ENCODE measurements around the gene AMMECR1. TPM values are rescaled to one million over a fixed set of nuclear protein-coding genes. Genes with fewer than 3 reads are reported as not detected.

AMMECR1 gene
- total RNA-seq, 4 donors from 2014 or later: 7.1 to 15.3 (median 11.0) TPM

DNA sequence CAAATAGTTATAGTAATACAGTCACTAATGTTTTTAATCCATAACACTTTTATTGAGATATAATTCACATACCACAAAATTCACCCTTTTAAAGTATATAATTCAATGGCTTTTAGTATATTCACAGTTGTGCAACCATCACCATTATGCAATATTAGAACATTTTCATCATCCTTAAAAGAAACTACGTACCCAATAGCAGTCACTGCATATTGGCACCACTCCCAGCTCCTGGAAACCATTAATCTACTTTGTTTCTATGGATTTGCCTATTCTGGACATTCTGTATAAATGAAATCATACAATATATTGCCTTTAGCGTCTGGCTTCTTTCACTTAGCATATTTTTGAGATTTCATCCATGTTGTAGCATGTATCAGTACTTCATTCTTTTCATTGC, 99.3 kb downstream of the AMMECR1 start:
- no peak for DNase-seq (ENCODE audit: low spot score in 2 of 2)

DNA sequence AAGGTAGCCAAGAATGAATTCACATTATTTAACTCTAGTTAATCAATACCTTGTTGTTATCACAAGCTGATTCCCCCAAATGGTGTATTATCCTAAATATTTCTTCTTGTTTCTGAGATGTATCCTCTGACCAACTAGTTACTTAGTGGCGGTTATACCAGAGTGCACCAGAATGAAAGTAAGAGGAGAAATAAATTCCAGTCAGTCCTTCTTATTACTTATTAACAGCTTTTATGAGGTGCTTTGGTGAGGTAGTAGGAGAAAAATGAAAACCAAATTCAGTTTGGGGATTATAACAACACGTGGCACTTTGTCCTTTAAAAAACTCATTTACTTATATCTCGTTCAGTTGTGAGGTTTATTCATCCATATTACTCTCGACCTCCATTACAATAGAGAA, 101.9 kb downstream of the AMMECR1 start:
- WGBS, 2 donors: 71 to 98% methylated on average over 4 of the region's 4 CpGs
- TF ChIP-seq POLR2A (IDR thresholded peaks at IDR 0.05): no peak
- TF ChIP-seq, protein P1, sequence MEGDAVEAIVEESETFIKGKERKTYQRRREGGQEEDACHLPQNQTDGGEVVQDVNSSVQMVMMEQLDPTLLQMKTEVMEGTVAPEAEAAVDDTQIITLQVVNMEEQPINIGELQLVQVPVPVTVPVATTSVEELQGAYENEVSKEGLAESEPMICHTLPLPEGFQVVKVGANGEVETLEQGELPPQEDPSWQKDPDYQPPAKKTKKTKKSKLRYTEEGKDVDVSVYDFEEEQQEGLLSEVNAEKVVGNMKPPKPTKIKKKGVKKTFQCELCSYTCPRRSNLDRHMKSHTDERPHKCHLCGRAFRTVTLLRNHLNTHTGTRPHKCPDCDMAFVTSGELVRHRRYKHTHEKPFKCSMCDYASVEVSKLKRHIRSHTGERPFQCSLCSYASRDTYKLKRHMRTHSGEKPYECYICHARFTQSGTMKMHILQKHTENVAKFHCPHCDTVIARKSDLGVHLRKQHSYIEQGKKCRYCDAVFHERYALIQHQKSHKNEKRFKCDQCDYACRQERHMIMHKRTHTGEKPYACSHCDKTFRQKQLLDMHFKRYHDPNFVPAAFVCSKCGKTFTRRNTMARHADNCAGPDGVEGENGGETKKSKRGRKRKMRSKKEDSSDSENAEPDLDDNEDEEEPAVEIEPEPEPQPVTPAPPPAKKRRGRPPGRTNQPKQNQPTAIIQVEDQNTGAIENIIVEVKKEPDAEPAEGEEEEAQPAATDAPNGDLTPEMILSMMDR (IDR thresholded peaks at IDR 0.05): no peak
- no peak overlapping the region for H3K4me3 ChIP-seq (ENCODE audit: low read depth, poor library complexity, severe bottlenecking)
- intact Hi-C loops (cut with DNase I; ENCODE audit: low total_unique reads): no loop called here
- no peak for DNase-seq (ENCODE audit: low spot score in 2 of 2)

More for the DNA sequence above, 99.3 kb downstream of the AMMECR1 start:
- intact Hi-C loops (cut with DNase I; ENCODE audit: low total_unique reads): no loop called here
- TF ChIP-seq, protein P1 (IDR thresholded peaks at IDR 0.05): no peak
- no peak for TF ChIP-seq POLR2A (IDR thresholded peaks at IDR 0.05)
- no peak overlapping the region for H3K4me3 ChIP-seq (ENCODE audit: low read depth, poor library complexity, severe bottlenecking)
- 64 to 71% methylated on average over 2 of the region's 2 CpGs for WGBS, 2 donors

- intact Hi-C loops (cut with DNase I; ENCODE audit: low total_unique reads): no loop called here
- TF ChIP-seq POLR2A (IDR thresholded peaks at IDR 0.05): no peak
- TF ChIP-seq, protein P1 (IDR thresholded peaks at IDR 0.05): no peak
- no peak overlapping the region for H3K4me3 ChIP-seq (ENCODE audit: low read depth, poor library complexity, severe bottlenecking)
- WGBS, 2 donors: 59 to 100% methylated on average over 1 of the region's 1 CpG
- DNase-seq (ENCODE audit: low spot score in 2 of 2): no peak
Measured at GRCh38 chrX:110215411-110215810, 102.5 kb downstream of the AMMECR1 start.

DNA sequence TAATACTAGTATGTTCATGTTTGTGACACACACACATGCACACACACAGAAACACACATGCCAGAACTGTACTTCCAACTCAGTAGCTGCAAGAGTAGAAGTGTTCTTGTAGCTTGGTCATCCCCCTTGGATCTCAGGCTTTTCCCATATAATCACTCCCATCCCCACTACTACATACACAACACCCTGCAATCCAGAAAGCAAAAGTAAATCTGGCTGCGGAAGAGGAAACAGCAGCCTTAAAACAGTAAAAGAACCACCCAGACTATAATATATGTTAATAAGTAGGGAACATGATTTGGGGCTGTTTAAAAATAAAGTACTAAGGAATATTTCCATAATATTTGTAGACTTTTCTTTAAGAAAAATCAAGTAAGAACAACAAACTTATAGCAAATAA, 103.2 kb downstream of the AMMECR1 start:
- DNase-seq (ENCODE audit: low spot score in 2 of 2): no peak
- intact Hi-C loops (cut with DNase I; ENCODE audit: low total_unique reads): no loop called here
- H3K4me3 ChIP-seq (ENCODE audit: low read depth, poor library complexity, severe bottlenecking): no peak overlapping the region
- 78 to 81% methylated on average over 1 of the region's 1 CpG for WGBS, 2 donors
- TF ChIP-seq POLR2A (IDR thresholded peaks at IDR 0.05): no peak
- TF ChIP-seq, protein P1 (IDR thresholded peaks at IDR 0.05): no peak

DNA sequence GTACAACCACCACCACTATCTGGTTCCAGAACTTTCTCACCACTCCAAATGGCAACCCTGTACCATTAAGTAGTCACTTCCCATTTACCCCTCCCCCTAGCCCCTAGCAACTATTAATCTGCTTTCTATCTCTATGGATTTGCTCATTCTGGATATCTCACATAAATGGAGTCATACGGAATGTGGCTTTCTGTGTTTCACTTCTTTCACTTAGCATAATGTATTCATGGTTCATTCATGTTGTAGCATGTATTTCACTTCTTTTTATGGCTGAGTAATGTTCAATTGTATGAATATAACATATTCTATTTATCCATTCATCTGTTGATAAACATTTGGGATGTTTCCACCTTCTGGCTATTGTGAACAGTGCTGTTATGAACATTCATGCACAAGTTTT, 104.7 kb downstream of the AMMECR1 start:
- WGBS, 2 donors: 67 to 81% methylated on average over 1 of the region's 1 CpG
- intact Hi-C loops (cut with DNase I; ENCODE audit: low total_unique reads): no loop called here
- TF ChIP-seq, protein P1 (IDR thresholded peaks at IDR 0.05): no peak
- TF ChIP-seq POLR2A (IDR thresholded peaks at IDR 0.05): no peak
- DNase-seq (ENCODE audit: low spot score in 2 of 2): no peak
- H3K4me3 ChIP-seq (ENCODE audit: low read depth, poor library complexity, severe bottlenecking): no peak overlapping the region

DNA sequence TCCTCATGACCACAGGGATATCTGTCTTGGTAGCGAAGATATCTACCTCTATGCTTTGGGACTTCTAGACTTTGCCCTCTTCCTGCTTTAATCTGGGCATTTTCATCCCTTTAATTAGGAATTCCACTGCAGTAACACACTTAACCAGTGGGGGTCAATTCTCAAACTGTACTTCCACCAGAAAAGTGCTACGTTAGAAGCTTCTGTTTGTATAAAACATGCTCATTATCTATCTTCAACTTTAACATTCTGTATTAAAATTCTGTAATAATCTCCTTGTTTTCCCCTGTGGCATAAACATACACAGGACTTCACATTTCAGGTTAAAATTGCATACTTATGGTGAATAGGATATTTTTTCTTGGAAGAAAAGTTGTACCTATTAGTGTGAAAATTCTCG, 105.6 kb downstream of the AMMECR1 start:
- intact Hi-C loops (cut with DNase I; ENCODE audit: low total_unique reads): no loop called here
- no peak overlapping the region for H3K4me3 ChIP-seq (ENCODE audit: low read depth, poor library complexity, severe bottlenecking)
- no peak for TF ChIP-seq POLR2A (IDR thresholded peaks at IDR 0.05)
- TF ChIP-seq, protein P1 (IDR thresholded peaks at IDR 0.05): no peak
- 82 to 91% methylated on average over 3 of the region's 3 CpGs for WGBS, 2 donors
- no peak for DNase-seq (ENCODE audit: low spot score in 2 of 2)
